Measurements from ENCODE around the gene PARP14. TPM values are rescaled to one million over a fixed set of nuclear protein-coding genes. Genes with fewer than 3 reads are reported as not detected.
A peak's percentile ranks its signal among the peaks of the same experiment; 100 is the strongest.
"Not testable (repeated sequence)": the region's sequence is repeated elsewhere in the genome, so short reads cannot be mapped to it uniquely, and the experiment has no call there.

PARP14 gene
- total RNA-seq, 4 donors from 2014 or later = 6.0 to 12.3 (median 10.5) TPM

- in situ Hi-C loops (cut with MboI; ENCODE audit: low sequenced_read_pairs in 4 of 4) = no loop called here
- peaks cover 0 to 46% of the 10 kb centered on the region in 2 donors for H3K36me3 ChIP-seq
- no peaks in the 10 kb centered on the region for H3K9me3 ChIP-seq
- H3K4me3 ChIP-seq = no peak overlapping the region
- intact Hi-C loops (cut with DNase I; ENCODE audit: low total_unique reads) = no loop called here
- H3K27me3 ChIP-seq = no peaks in the 10 kb centered on the region
- H3K4me1 ChIP-seq = no peaks in the 10 kb centered on the region
- no peak overlapping the region for H3K27ac ChIP-seq
- ATAC-seq (no peak), DNase-seq (no peak)
- TF ChIP-seq CTCF (IDR thresholded peaks at IDR 0.05 in 4 of 5, conservative IDR thresholded peaks at IDR 0.05 in 1 of 5) (no peak), POLR2A (IDR thresholded peaks at IDR 0.05) (no peak)
These were observed 61.6 kb downstream of the PARP14 start for GRCh38 chr3:122742234-122742633.

GRCh38 chr3:122743581-122744120, 63.0 kb downstream of the PARP14 start:
- DNase-seq (no peak), ATAC-seq (no peak)
- Histone ChIP-seq H3K4me3 (no peak overlapping the region), H3K27ac (no peak overlapping the region), H3K27me3 (no peaks in the 10 kb centered on the region), H3K36me3 (peaks cover 0 to 46% of the 10 kb centered on the region in 2 donors), H3K4me1 (no peaks in the 10 kb centered on the region), H3K9me3 (no peaks in the 10 kb centered on the region)
- TF ChIP-seq CTCF (IDR thresholded peaks at IDR 0.05 in 4 of 5, conservative IDR thresholded peaks at IDR 0.05 in 1 of 5) = no peak
- TF ChIP-seq POLR2A (IDR thresholded peaks at IDR 0.05) = no peak
- intact Hi-C loops (cut with DNase I; ENCODE audit: low total_unique reads) = no loop called here
- in situ Hi-C loops (cut with MboI; ENCODE audit: low sequenced_read_pairs in 4 of 4) = no loop called here

GRCh38 chr3:122745369-122746021, 64.9 kb downstream of the PARP14 start:
- no peaks in the 10 kb centered on the region for H3K9me3 ChIP-seq
- in situ Hi-C loops (cut with MboI; ENCODE audit: low sequenced_read_pairs in 4 of 4) = no loop called here
- ATAC-seq (peak; percentile 65 to 74), DNase-seq (no peak)
- peaks cover 0 to 32% of the 10 kb centered on the region in 2 donors for H3K36me3 ChIP-seq
- H3K4me3 ChIP-seq = no peak overlapping the region
- H3K27ac ChIP-seq = peak overlapping the region in 3 of 4 donors; percentile 23 to 41 (median 29)
- no peaks in the 10 kb centered on the region for H3K4me1 ChIP-seq
- TF ChIP-seq CTCF (IDR thresholded peaks at IDR 0.05 in 4 of 5, conservative IDR thresholded peaks at IDR 0.05 in 1 of 5) (no peak), POLR2A (IDR thresholded peaks at IDR 0.05) (no peak)
- intact Hi-C loops (cut with DNase I; ENCODE audit: low total_unique reads) = no loop called here
- no peaks in the 10 kb centered on the region for H3K27me3 ChIP-seq

GRCh38 chr3:122747295-122747694, 66.7 kb downstream of the PARP14 start:
- ATAC-seq; intact Hi-C loops (cut with DNase I; ENCODE audit: low total_unique reads); in situ Hi-C loops (cut with MboI; ENCODE audit: low sequenced_read_pairs in 4 of 4); DNase-seq; H3K27ac ChIP-seq; H3K27me3 ChIP-seq; H3K4me3 ChIP-seq; H3K4me1 ChIP-seq; H3K9me3 ChIP-seq: not testable (repeated sequence)
- peaks cover 0 to 40% of the 10 kb centered on the region in 2 donors for H3K36me3 ChIP-seq

GRCh38 chr3:122748347-122748746, 67.7 kb downstream of the PARP14 start:
- Histone ChIP-seq H3K9me3 (no peaks in the 10 kb centered on the region), H3K36me3 (peaks cover 0 to 38% of the 10 kb centered on the region in 2 donors), H3K4me3 (no peak overlapping the region), H3K27me3 (no peaks in the 10 kb centered on the region), H3K27ac (no peak overlapping the region), H3K4me1 (no peaks in the 10 kb centered on the region)
- DNase-seq (no peak), ATAC-seq (no peak)
- TF ChIP-seq CTCF (IDR thresholded peaks at IDR 0.05 in 4 of 5, conservative IDR thresholded peaks at IDR 0.05 in 1 of 5) = no peak
- intact Hi-C loops (cut with DNase I; ENCODE audit: low total_unique reads) (no loop called here), in situ Hi-C loops (cut with MboI; ENCODE audit: low sequenced_read_pairs in 4 of 4) (no loop called here)
